Testis (tissue), 3 donors: ENCODE measurements around the gene MAZ. TPM values are rescaled to one million over a fixed set of nuclear protein-coding genes. Genes with fewer than 3 reads are reported as not detected.
"Not testable (repeated sequence)": the region's sequence is repeated elsewhere in the genome, so short reads cannot be mapped to it uniquely, and the experiment has no call there.

Source experiments
- DNase-seq: peaks from one replicate; pipeline ENCODE4 v3.0.0-alpha.2; 2019
- H3K27ac ChIP-seq, 2 donors: fragments of 200-600 bp; sonication (generic); one replicate each; pipeline ENCODE4 v1.5.1; 2019
- H3K27me3 ChIP-seq: fragments of 200-600 bp; sonication (generic); one replicate; pipeline ENCODE4 v1.5.1; 2019
- H3K36me3 ChIP-seq: fragments of 200-600 bp; sonication (generic); one replicate; pipeline ENCODE4 v1.5.1; 2017; ENCODE audit warnings: low read depth; ENCODE audit errors: missing control alignments
- H3K4me1 ChIP-seq: fragments of 200-600 bp; sonication (generic); one replicate; pipeline ENCODE4 v1.5.1; 2019
- H3K4me3 ChIP-seq, 2 donors: fragments of 200-600 bp; sonication (generic); one replicate each; pipeline ENCODE4 v1.5.1; 2017 to 2019
- H3K9me3 ChIP-seq: fragments of 200-600 bp; sonication (generic); one replicate; pipeline ENCODE4 v1.5.1; 2017
- CTCF ChIP-seq, 3 experiments: fragments of 450-650 bp in 2 of 3; fragments of 200-600 bp in 1 of 3; sonication (generic) in 1 of 3; IDR thresholded peaks; one replicate each; pipeline ENCODE4 v1.5.1; 2016 to 2019; ENCODE audit warnings: antibody characterized with exemption in 3 of 3, mild to moderate bottlenecking in 2 of 3, moderate library complexity in 1 of 3
- POLR2A ChIP-seq: fragments of 450-650 bp; IDR thresholded peaks from one replicate; pipeline ENCODE4 v1.6.1; 2017; ENCODE audit warnings: antibody characterized with exemption, mild to moderate bottlenecking, moderate library complexity
- WGBS, 2 donors: methylation state at CpG; one replicate each; pipeline ENCODE4 v1.1.5; 2018; 5-methylcytosine and 5-hydroxymethylcytosine counted together
- intact Hi-C: fragments of 100-400 bp; cut with DNase I; formaldehyde crosslinking; loops from one replicate; pipeline ENCODE4 v1.15.1; 2023; ENCODE audit warnings: low total_unique reads
- polyA plus RNA-seq: library from polyadenylated mRNA; stranded (reverse); fragments of 350-450 nt; fragmentation: Illumina TruSeq; extraction: RNeasy Lipid Tissue Mini Kit (QIAGEN cat#74804); gene quantifications from one replicate; pipeline ENCODE4 v1.2.3, GENCODE V29; 2014; ENCODE audit warnings: low read depth, low replicate concordance; ENCODE audit not compliant: insufficient read depth
- total RNA-seq, 2 donors: library from RNA; depleted of rRNA; stranded (reverse); fragments of >200 nt; gene quantifications; one replicate each; pipeline ENCODE4 v1.2.3, GENCODE V29; 2016

The MAZ gene
- total and polyA plus RNA-seq, 3 donors from 2014 or later = 173 to 217 (median 186) TPM

- H3K9me3 ChIP-seq = no peaks in the 10 kb centered on the region
- intact Hi-C loops = no loop called here
- no peak overlapping the region for H3K27ac ChIP-seq
- no peak overlapping the region for H3K4me3 ChIP-seq
- H3K4me1 ChIP-seq = peaks cover 27% of the 10 kb centered on the region
- no peaks in the 10 kb centered on the region for H3K27me3 ChIP-seq
- TF ChIP-seq POLR2A (no peak), CTCF (IDR thresholded peaks at IDR 0.05) (no peak)
- 82 to 88% methylated on average over 1 to 2 of the region's 2 CpGs for WGBS, 2 donors
- H3K36me3 ChIP-seq = no peaks in the 10 kb centered on the region
- no peak for DNase-seq
Observed at GRCh38 chr16:29831490-29831889, 25.2 kb downstream of the MAZ start.

- H3K9me3 ChIP-seq, H3K36me3 ChIP-seq, intact Hi-C loops, H3K27me3 ChIP-seq, H3K27ac ChIP-seq, H3K4me3 ChIP-seq, H3K4me1 ChIP-seq, DNase-seq: not testable (repeated sequence)
- 93% methylated on average over 4 of the region's 4 CpGs for WGBS, 2 donors
Observed at GRCh38 chr16:29833219-29833618, 26.9 kb downstream of the MAZ start.

GRCh38 chr16:29834079-29834478 is 27.8 kb downstream of the MAZ start:
- TF ChIP-seq POLR2A = no peak
- no peak for TF ChIP-seq CTCF (IDR thresholded peaks at IDR 0.05)
- no peaks in the 10 kb centered on the region for H3K9me3 ChIP-seq
- intact Hi-C loops = no loop called here
- no peaks in the 10 kb centered on the region for H3K36me3 ChIP-seq
- WGBS, 2 donors = 90 to 91% methylated on average over 5 of the region's 5 CpGs
- no peak overlapping the region for H3K27ac ChIP-seq
- H3K4me1 ChIP-seq = peaks cover 1% of the 10 kb centered on the region
- H3K27me3 ChIP-seq = no peaks in the 10 kb centered on the region
- H3K4me3 ChIP-seq = no peak overlapping the region
- DNase-seq = no peak

GRCh38 chr16:29835926-29836325 is 29.6 kb downstream of the MAZ start:
- no peak overlapping the region for H3K4me3 ChIP-seq
- H3K36me3 ChIP-seq = no peaks in the 10 kb centered on the region
- no peaks in the 10 kb centered on the region for H3K27me3 ChIP-seq
- no peaks in the 10 kb centered on the region for H3K9me3 ChIP-seq
- H3K27ac ChIP-seq = no peak overlapping the region
- no peak for DNase-seq
- 88 to 90% methylated on average over 7 of the region's 7 CpGs for WGBS, 2 donors
- peaks cover 13% of the 10 kb centered on the region for H3K4me1 ChIP-seq
- TF ChIP-seq CTCF (IDR thresholded peaks at IDR 0.05) = no peak
- TF ChIP-seq POLR2A = no peak
- intact Hi-C loops = no loop called here

- H3K9me3 ChIP-seq = no peaks in the 10 kb centered on the region
- no peak overlapping the region for H3K4me3 ChIP-seq
- peaks cover 13% of the 10 kb centered on the region for H3K4me1 ChIP-seq
- no peak overlapping the region for H3K27ac ChIP-seq
- no peak for DNase-seq
- no peaks in the 10 kb centered on the region for H3K36me3 ChIP-seq
- intact Hi-C loops = no loop called here
- H3K27me3 ChIP-seq = no peaks in the 10 kb centered on the region
- TF ChIP-seq CTCF (IDR thresholded peaks at IDR 0.05) (no peak), POLR2A (no peak)
- 69 to 75% methylated on average over 14 to 15 of the region's 15 CpGs for WGBS, 2 donors
Observed at GRCh38 chr16:29836623-29837022, 30.3 kb downstream of the MAZ start.
